GM12875 (cell line): ENCODE results near the gene CEP20.

Source experiments
- H3K4me3 ChIP-seq: one replicate; pipeline ENCODE4 v1.5.1; 2011; ENCODE audit warnings: low read depth, low read length, control low read depth
- TF ChIP-seq, protein P1 (sequence below): IDR thresholded peaks from 2 replicates; pipeline ENCODE4 v1.5.1; 2011; ENCODE audit warnings: low read depth, mild to moderate bottlenecking, control low read depth, inconsistent platforms, low read length, moderate library complexity, borderline replicate concordance; ENCODE audit not compliant: insufficient read depth

CEP20 gene

GRCh38 chr16:15822957-15823356, 65.4 kb downstream of the CEP20 start:
- no peak overlapping the region for H3K4me3 ChIP-seq
- TF ChIP-seq, protein P1, sequence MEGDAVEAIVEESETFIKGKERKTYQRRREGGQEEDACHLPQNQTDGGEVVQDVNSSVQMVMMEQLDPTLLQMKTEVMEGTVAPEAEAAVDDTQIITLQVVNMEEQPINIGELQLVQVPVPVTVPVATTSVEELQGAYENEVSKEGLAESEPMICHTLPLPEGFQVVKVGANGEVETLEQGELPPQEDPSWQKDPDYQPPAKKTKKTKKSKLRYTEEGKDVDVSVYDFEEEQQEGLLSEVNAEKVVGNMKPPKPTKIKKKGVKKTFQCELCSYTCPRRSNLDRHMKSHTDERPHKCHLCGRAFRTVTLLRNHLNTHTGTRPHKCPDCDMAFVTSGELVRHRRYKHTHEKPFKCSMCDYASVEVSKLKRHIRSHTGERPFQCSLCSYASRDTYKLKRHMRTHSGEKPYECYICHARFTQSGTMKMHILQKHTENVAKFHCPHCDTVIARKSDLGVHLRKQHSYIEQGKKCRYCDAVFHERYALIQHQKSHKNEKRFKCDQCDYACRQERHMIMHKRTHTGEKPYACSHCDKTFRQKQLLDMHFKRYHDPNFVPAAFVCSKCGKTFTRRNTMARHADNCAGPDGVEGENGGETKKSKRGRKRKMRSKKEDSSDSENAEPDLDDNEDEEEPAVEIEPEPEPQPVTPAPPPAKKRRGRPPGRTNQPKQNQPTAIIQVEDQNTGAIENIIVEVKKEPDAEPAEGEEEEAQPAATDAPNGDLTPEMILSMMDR = no peak

DNA sequence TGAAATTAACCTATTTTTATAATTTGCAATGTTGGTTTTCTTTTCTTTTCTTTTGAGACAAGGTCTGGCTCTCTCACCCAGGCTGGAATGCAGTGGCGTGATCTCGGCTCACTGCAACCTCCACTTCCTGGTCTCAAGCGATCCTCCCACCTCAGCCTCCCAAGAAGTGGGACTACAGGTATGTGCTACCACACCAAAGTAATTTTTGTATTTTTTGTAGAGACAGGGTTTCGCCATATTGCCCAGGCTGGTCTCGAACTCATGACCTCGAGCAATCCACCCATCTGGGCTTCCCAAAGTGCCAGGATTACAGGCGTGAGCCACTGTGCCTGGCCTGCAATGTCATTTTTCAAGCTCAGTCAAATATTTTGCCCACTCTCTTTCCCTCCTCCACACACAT, 67.6 kb downstream of the CEP20 start:
- H3K4me3 ChIP-seq = no peak overlapping the region
- TF ChIP-seq, protein P1 = no peak

DNA sequence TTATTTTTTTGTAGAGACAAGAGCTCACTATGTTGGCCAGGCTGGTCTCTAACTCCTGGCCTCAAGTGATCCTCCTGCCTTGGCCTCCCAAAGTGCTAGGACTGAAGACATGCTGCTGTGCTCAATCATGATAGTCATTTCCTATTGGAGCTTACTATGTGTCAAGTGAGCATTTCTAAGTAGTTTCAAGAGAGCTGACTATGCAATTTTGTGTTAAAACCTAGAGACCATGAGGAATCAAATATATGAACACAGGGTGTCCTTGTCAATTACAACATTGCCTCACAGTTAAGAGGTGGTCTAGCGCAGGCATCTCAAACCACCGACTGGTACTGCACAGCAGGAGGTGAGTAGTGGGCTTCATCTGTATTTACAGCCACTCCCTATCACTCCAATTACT, 69.4 kb downstream of the CEP20 start:
- no peak overlapping the region for H3K4me3 ChIP-seq
- TF ChIP-seq, protein P1 = no peak

- no peak overlapping the region for H3K4me3 ChIP-seq
- TF ChIP-seq, protein P1 = no peak
Observed at GRCh38 chr16:15817446-15817845, 71.0 kb downstream of the CEP20 start.

- no peak overlapping the region for H3K4me3 ChIP-seq
- TF ChIP-seq, protein P1 = no peak
Observed at GRCh38 chr16:15816228-15816627, 72.2 kb downstream of the CEP20 start.
